Right atrium auricular region (tissue), 2 donors: ENCODE results near the gene MAP6D1. TPM values are rescaled to one million over a fixed set of nuclear protein-coding genes. Genes with fewer than 3 reads are reported as not detected.

Experiments used
- DNase-seq: peaks from one replicate; pipeline ENCODE4 v3.0.0-alpha.2; 2019; ENCODE audit warnings: low spot score
- H3K27ac ChIP-seq, 2 donors: fragments of 200-600 bp; sonication (generic); 1 replicate in 1 of 2; 2 replicates in 1 of 2; pipeline ENCODE4 v1.5.1; 2016 to 2019
- H3K27me3 ChIP-seq, 2 donors: fragments of 200-600 bp; sonication (generic); one replicate each; pipeline versions ENCODE4 v1.5.1 to v1.6.0; 2017 to 2019
- H3K36me3 ChIP-seq: fragments of 200-600 bp; sonication (generic); one replicate; pipeline ENCODE4 v1.5.1; 2016
- H3K4me1 ChIP-seq, 2 donors: fragments of 200-600 bp; sonication (generic); one replicate each; pipeline versions ENCODE4 v1.5.1 to v1.6.0; 2017 to 2019
- H3K4me3 ChIP-seq, 2 donors: fragments of 200-600 bp; sonication (generic); 1 replicate in 1 of 2; 2 replicates in 1 of 2; pipeline ENCODE4 v1.5.1; 2017 to 2019; ENCODE audit warnings: mild to moderate bottlenecking in 1 of 2, moderate library complexity in 1 of 2
- H3K9me3 ChIP-seq, 2 donors: fragments of 200-600 bp; sonication (generic); one replicate each; pipeline ENCODE4 v1.5.1; 2019
- CTCF ChIP-seq, 2 donors: fragments of 200-600 bp; sonication (generic); IDR thresholded peaks; one replicate each; pipeline ENCODE4 v1.5.1; 2019; ENCODE audit warnings: antibody characterized with exemption in 2 of 2
- total RNA-seq, 2 donors: library from RNA; depleted of rRNA; stranded (reverse); fragments of >200 nt; gene quantifications; one replicate each; pipeline ENCODE4 v1.1.0, GENCODE V29; 2016

Gene MAP6D1
- total RNA-seq, 2 donors from 2014 or later: 0.79 to 9.6 TPM

GRCh38 chr3:183839751-183840150 is 14.4 kb upstream of the MAP6D1 start:
- no peak for DNase-seq
- Histone ChIP-seq H3K4me1 (no peaks in the 10 kb centered on the region), H3K36me3 (peaks cover 69% of the 10 kb centered on the region), H3K27me3 (no peaks in the 10 kb centered on the region), H3K27ac (no peak overlapping the region), H3K4me3 (no peak overlapping the region), H3K9me3 (no peaks in the 10 kb centered on the region)
- no peak for TF ChIP-seq CTCF (IDR thresholded peaks at IDR 0.05)

- H3K36me3 ChIP-seq: peaks cover 63% of the 10 kb centered on the region
- TF ChIP-seq CTCF (IDR thresholded peaks at IDR 0.05): no peak
- no peaks in the 10 kb centered on the region for H3K27me3 ChIP-seq
- no peaks in the 10 kb centered on the region for H3K9me3 ChIP-seq
- no peak for DNase-seq
- H3K4me3 ChIP-seq: no peak overlapping the region
- H3K4me1 ChIP-seq: no peaks in the 10 kb centered on the region
- no peak overlapping the region for H3K27ac ChIP-seq
Measured at GRCh38 chr3:183837894-183838293, 12.5 kb upstream of the MAP6D1 start.

- Histone ChIP-seq H3K36me3 (peaks cover 65% of the 10 kb centered on the region), H3K27me3 (no peaks in the 10 kb centered on the region), H3K4me3 (no peak overlapping the region), H3K27ac (no peak overlapping the region), H3K4me1 (no peaks in the 10 kb centered on the region), H3K9me3 (no peaks in the 10 kb centered on the region)
- DNase-seq: no peak
- TF ChIP-seq CTCF (IDR thresholded peaks at IDR 0.05): no peak
Measured at GRCh38 chr3:183837390-183837789, 12.0 kb upstream of the MAP6D1 start.

- Histone ChIP-seq H3K36me3 (peaks cover 44% of the 10 kb centered on the region), H3K9me3 (no peaks in the 10 kb centered on the region), H3K4me1 (no peaks in the 10 kb centered on the region), H3K27me3 (no peaks in the 10 kb centered on the region), H3K4me3 (no peak overlapping the region), H3K27ac (no peak overlapping the region)
- no peak for DNase-seq
- no peak for TF ChIP-seq CTCF (IDR thresholded peaks at IDR 0.05)
Measured at GRCh38 chr3:183833516-183833915, 8.1 kb upstream of the MAP6D1 start.

GRCh38 chr3:183830187-183830586 is 4.8 kb upstream of the MAP6D1 start:
- Histone ChIP-seq H3K4me1 (peaks cover 0 to 11% of the 10 kb centered on the region in 2 donors), H3K27me3 (no peaks in the 10 kb centered on the region), H3K27ac (no peak overlapping the region), H3K4me3 (no peak overlapping the region), H3K36me3 (peaks cover 36% of the 10 kb centered on the region), H3K9me3 (no peaks in the 10 kb centered on the region)
- TF ChIP-seq CTCF (IDR thresholded peaks at IDR 0.05): no peak
- peak; percentile 28 for DNase-seq

- peaks cover 0 to 18% of the 10 kb centered on the region in 2 donors for H3K4me1 ChIP-seq
- no peak for DNase-seq
- no peak for TF ChIP-seq CTCF (IDR thresholded peaks at IDR 0.05)
- H3K36me3 ChIP-seq: peaks cover 35% of the 10 kb centered on the region
- no peak overlapping the region for H3K4me3 ChIP-seq
- no peaks in the 10 kb centered on the region for H3K9me3 ChIP-seq
- H3K27me3 ChIP-seq: no peaks in the 10 kb centered on the region
- no peak overlapping the region for H3K27ac ChIP-seq
Measured at GRCh38 chr3:183829466-183829865, 4.1 kb upstream of the MAP6D1 start.
